GM12875 (cell line): Measurements from ENCODE around the gene DNAH3.
"Not testable (repeated sequence)": the region's sequence is repeated elsewhere in the genome, so short reads cannot be mapped to it uniquely, and the experiment has no call there.

Experiments
- H3K4me3 ChIP-seq: one replicate; pipeline ENCODE4 v1.5.1; 2011; ENCODE audit warnings: low read depth, low read length, control low read depth
- TF ChIP-seq, protein P1 (sequence below): IDR thresholded peaks from 2 replicates; pipeline ENCODE4 v1.5.1; 2011; ENCODE audit warnings: low read depth, mild to moderate bottlenecking, control low read depth, inconsistent platforms, low read length, moderate library complexity, borderline replicate concordance; ENCODE audit not compliant: insufficient read depth

The DNAH3 gene

DNA sequence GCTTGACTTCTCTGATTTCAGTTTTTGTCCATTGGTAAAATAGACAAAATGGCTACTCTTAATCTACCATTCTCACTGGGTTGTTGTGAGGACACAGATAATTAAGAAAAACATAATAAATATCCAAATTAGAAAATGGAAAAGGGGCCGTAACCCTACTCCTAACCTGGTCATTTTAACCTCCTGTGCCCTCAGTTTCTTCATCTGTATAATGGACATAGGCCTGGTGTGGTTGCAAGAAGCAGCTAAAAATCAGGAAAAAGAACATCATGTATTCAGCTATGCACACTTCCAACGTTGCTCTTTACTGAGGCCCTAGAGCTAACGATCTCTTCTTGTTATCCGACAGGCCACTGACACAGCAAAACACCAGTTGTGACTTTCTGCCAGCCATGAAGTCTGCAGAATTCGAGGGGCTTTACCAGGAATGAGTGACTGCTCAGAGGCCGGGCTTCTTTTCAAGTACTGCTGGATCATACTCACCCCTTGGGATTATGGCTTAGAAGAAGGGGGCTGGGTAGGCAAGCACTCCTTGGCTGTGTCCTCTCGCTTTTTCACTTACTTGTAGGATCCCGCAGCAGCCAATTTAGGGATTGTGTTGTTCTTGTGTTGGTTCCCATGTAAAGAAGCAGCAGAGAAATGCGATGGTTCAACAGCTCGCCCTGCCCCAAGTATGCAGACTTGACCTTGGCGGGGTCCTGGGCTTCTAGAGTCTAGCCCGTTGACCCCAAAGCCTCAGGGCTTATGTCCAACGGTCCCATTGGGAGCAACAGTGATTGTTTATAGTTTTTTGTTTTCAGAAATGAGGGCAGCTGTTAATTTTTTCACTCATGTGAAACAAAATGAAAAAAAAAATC is 28.7 kb upstream of the DNAH3 start:
- TF ChIP-seq, protein P1, sequence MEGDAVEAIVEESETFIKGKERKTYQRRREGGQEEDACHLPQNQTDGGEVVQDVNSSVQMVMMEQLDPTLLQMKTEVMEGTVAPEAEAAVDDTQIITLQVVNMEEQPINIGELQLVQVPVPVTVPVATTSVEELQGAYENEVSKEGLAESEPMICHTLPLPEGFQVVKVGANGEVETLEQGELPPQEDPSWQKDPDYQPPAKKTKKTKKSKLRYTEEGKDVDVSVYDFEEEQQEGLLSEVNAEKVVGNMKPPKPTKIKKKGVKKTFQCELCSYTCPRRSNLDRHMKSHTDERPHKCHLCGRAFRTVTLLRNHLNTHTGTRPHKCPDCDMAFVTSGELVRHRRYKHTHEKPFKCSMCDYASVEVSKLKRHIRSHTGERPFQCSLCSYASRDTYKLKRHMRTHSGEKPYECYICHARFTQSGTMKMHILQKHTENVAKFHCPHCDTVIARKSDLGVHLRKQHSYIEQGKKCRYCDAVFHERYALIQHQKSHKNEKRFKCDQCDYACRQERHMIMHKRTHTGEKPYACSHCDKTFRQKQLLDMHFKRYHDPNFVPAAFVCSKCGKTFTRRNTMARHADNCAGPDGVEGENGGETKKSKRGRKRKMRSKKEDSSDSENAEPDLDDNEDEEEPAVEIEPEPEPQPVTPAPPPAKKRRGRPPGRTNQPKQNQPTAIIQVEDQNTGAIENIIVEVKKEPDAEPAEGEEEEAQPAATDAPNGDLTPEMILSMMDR: no peak
- H3K4me3 ChIP-seq: no peak overlapping the region

DNA sequence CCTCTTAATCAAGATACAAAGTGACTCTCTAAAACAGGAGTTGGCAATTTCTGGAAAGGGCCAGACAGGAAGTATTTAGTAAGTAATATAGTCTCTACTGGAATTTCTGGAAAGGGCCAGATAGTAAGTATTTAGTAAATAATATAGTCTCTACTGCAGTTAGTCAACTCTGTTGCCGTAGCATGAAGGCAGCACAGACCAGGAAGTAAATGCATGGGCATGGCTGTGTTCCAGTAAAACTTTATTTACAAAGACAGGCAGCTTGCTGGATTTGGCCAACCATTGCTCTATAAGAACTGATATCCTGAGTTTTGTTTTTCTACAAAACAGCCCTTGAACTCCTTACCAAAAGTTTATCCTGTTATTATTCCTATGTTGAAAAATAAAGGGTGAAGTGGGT is 24.8 kb upstream of the DNAH3 start:
- H3K4me3 ChIP-seq: no peak overlapping the region
- TF ChIP-seq, protein P1: no peak

DNA sequence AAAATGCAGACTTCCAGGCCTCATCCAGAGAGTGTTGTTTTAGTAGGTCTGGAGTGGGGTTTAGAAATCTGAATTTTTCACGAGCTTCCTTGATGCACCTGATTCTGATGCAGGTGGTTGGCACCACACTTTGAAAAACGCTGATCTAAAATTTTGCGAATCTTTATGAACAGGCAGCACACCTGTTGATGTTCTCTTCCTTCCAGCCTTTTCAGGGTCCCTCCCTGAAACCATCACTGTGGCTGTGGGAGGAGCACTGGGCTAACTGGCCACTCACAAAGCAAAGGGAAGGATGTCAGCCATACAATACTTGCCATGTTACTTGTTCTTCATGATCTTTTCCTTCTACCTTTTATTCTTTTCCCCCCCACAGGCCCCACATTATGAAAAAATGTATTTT is 22.0 kb upstream of the DNAH3 start:
- H3K4me3 ChIP-seq: no peak overlapping the region
- TF ChIP-seq, protein P1: no peak

DNA sequence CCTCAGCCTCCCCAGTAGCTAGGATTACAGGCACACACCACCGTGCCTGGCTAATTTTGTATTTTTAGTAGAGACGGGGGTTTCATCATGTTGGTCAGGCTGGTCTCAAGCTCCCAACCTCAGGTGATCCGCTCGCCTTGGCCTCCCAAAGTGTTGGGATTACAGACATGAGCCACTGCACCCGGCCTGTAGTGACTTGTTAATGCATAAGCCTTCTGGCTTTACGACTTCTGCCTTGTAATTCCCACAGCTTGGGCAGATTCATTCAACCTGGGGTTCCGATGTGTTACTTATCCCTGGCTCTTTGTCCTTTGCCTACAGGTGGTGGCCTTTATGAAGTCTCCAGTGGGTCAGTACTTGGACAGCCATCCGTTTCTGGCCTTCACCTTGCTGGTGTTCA is 19.5 kb upstream of the DNAH3 start:
- H3K4me3 ChIP-seq: not testable (repeated sequence)

DNA sequence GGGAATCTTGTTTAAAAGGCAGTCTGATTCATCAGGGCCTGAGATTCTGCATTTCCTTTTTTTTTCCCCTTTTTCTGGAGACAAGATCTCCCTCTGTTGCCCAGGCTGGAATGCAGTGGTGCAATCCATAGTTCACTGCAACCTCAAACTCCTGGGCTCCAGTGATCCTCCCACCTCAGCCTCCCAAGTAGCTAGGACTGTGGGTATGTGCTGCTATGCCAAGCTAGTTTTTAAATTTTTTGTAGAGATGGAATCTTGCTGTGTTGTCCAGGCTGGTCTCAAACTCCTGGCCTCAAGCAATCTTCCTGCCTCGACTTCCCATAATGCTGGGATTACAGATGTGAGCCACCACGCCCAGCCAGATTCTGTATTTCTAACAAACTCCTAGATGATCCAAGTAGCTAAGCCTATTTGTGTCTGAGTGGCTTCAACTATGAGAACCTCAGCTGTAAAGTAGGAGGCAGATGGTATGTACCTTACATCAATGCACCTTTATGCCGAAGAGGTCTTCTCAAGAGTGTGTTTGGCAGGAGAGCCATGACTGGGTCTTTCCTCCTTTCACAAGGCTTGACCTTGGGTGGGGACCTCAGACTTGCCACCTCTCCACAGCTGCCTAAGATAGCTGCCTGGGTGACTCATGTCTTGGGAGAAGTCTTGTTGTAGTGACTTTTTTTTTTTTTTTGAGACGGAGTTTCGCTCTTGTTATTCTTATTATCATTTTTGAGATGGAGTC is 18.8 kb upstream of the DNAH3 start:
- TF ChIP-seq, protein P1: no peak
- H3K4me3 ChIP-seq: no peak overlapping the region

DNA sequence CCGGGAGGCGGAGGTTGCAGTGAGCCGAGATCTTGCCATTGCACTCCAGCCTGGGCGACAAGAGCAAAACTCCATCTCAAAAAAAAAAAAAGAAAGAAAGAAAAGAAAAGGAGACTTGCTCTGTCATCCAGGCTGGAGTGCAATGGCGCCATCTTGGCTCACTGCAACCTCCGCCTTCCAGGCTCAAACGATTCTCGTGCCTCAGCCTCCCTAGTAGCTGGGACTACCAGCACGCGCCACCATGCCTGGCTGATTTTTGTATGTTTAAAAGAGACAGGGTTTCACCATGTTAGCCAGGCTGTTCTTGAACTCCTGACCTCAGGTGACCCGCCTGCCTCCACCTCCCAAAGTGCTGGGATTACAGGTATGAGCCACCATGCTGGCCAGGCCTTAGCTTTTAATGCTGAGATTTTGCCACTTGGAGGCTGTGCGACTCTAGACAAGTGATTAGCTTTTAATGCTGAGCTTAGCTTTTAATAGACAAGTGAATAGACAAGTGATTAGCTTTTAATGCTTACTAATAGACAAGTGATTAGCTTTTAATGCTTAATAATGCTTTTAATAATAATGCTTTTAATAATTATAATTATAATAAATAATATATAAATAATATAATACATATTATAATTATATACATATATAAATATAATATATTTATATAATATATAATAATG is 17.4 kb upstream of the DNAH3 start:
- no peak overlapping the region for H3K4me3 ChIP-seq
- TF ChIP-seq, protein P1: no peak

DNA sequence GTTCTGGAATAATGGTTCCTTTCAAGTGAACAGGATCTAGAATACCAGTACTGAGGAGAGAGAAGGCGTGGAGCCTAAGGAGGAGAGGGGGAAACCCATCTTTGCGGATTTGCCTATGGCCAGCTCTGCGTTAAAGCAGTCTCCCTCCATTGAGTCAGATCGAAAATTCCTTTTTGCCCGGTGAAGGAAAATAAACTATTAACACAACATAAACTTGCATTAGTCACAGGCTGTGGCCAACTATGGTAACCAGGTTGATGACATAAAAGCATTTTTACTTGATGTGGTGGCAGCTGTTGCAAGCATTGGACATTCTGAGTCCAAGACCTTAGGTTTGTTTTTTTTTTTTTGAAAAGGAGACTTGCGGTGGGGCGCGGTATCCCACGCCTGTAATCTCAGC is 16.7 kb upstream of the DNAH3 start:
- TF ChIP-seq, protein P1: no peak
- H3K4me3 ChIP-seq: no peak overlapping the region
